RPMI7951 (cell line): ENCODE results near the gene ABCC5. TPM values are rescaled to one million over a fixed set of nuclear protein-coding genes. Genes with fewer than 3 reads are reported as not detected.
"Not testable (repeated sequence)": the region's sequence is repeated elsewhere in the genome, so short reads cannot be mapped to it uniquely, and the experiment has no call there.

Experiments
- DNase-seq: peaks from one replicate; pipeline ENCODE4 v3.0.0-alpha.2; 2012; ENCODE audit warnings: low read depth
- total RNA-seq: library from RNA; depleted of rRNA; stranded (reverse); fragments of >200 nt; shearing (Covaris generic); gene quantifications from 2 replicates; pipeline ENCODE4 v1.2.3, GENCODE V29; 2014; rRNA removed

The ABCC5 gene
- total RNA-seq = 7.2 and 10.1 TPM in 2 replicates

GRCh38 chr3:184017672-184018423, at the start of gene ABCC5:
TSS of gene ABCC5 (minus strand) at chr3:184017884. CDS start at chr3:184014392, 3,492 bp downstream.
- peak; percentile 92 for DNase-seq

- DNase-seq = no peak
These were observed 48.5 kb upstream of the ABCC5 start for GRCh38 chr3:184066211-184066610.

- no peak for DNase-seq
These were observed 45.0 kb upstream of the ABCC5 start for GRCh38 chr3:184062637-184063036.

GRCh38 chr3:184059424-184059823, 41.7 kb upstream of the ABCC5 start:
- no peak for DNase-seq

- peak; percentile 7 for DNase-seq
These were observed 40.3 kb upstream of the ABCC5 start for GRCh38 chr3:184058029-184058428.

GRCh38 chr3:184052767-184053166, 35.1 kb upstream of the ABCC5 start, which contains the start of gene HTR3C:
TSS of gene HTR3C (plus strand) at chr3:184053047. CDS start at chr3:184053081, 34 bp downstream.
- DNase-seq = no peak

GRCh38 chr3:184050217-184050847, 32.6 kb upstream of the ABCC5 start:
- DNase-seq = no peak

GRCh38 chr3:184045995-184046394, 28.3 kb upstream of the ABCC5 start:
- DNase-seq = no peak

- no peak for DNase-seq
These were observed 24.9 kb upstream of the ABCC5 start for GRCh38 chr3:184042617-184043016.

- DNase-seq = peak; percentile 35
These were observed 22.3 kb upstream of the ABCC5 start for GRCh38 chr3:184040010-184040409.

- DNase-seq = no peak
These were observed 21.7 kb upstream of the ABCC5 start for GRCh38 chr3:184039414-184039813.

GRCh38 chr3:184038307-184038706, 20.6 kb upstream of the ABCC5 start:
- DNase-seq = not testable (repeated sequence)

- DNase-seq = no peak
These were observed 20.1 kb upstream of the ABCC5 start for GRCh38 chr3:184037816-184038215.

GRCh38 chr3:184031187-184031792, 13.6 kb upstream of the ABCC5 start, which contains the start of gene HTR3D:
TSS of gene HTR3D (plus strand) at chr3:184031742. CDS start at chr3:184031742, 0 bp downstream.
- no peak for DNase-seq

- no peak for DNase-seq
These were observed 12.9 kb upstream of the ABCC5 start for GRCh38 chr3:184030536-184030935.

GRCh38 chr3:184029443-184029842, 11.8 kb upstream of the ABCC5 start:
- DNase-seq = no peak

GRCh38 chr3:184028275-184028890, 10.7 kb upstream of the ABCC5 start:
- not testable (repeated sequence) for DNase-seq

GRCh38 chr3:184025256-184025655, 7.6 kb upstream of the ABCC5 start:
- not testable (repeated sequence) for DNase-seq

- DNase-seq = no peak
These were observed 4.6 kb upstream of the ABCC5 start for GRCh38 chr3:184022323-184022722.

- no peak for DNase-seq
These were observed 815 bp upstream of the ABCC5 start for GRCh38 chr3:184018424-184018973.

- DNase-seq = peak; percentile 57
These were observed 643 bp downstream of the ABCC5 start for GRCh38 chr3:184016811-184017671.
